ENCODE results near the gene LHFPL2.

LHFPL2 gene

DNA sequence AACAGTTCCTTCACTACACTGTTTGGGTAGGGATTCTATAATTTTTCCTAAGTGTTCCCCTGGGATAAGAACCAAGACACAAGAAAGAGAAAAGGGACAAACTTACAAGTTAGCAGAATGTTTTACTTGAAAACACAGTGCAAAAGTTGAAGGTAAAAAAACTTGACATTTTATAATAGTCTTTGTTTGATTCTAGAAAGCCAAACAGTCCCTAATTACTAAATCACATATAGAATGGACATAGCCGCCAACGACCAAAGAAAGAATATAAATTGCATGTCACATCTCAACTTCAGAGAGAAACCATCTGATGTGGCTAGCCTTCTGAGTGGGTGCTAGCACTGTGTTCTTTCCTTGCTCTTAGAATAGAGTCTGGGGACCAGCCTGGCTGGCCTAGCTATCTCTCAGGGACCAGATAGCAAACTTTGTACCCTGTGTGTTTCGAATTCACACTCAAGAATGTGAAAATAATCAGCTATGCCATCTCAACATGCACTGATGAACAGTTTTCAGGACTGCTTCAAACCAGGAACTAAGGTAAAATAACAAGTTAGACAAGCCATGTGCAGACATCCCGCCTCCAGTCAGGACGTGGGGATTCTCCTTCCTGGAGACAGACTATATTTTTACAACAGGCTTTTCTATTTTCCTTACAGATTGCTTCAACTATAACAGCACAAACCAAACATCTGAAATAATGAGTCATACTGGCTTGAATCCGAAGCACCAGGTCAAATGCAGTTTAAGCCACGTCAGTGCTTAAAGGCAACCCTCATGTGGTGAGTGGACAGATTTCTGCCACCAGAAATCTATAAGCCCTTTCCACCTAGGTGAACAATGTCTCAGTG, 53.7 kb downstream of the LHFPL2 start:
- no peak for DNase-seq (ENCODE audit: low spot score)

DNA sequence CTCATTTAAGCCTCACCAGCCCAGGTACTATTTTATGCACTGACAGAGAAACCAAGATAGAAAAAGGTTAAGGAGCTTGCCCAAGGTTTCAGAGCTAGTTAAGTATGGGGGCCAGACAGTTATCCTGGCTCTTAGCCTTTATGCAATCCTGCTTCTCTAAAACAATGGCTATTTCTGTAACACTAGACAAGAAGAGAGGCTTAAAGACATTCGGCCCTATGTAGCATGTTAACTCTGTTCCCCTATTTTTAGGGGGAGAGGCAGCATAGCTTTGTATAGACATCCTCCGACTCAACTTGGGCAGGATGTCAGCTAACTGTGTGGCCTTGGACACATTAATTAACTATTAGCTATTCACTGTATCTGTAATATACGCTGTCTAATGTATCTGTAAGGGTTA, 54.6 kb downstream of the LHFPL2 start:
- DNase-seq (ENCODE audit: low spot score) = no peak

DNA sequence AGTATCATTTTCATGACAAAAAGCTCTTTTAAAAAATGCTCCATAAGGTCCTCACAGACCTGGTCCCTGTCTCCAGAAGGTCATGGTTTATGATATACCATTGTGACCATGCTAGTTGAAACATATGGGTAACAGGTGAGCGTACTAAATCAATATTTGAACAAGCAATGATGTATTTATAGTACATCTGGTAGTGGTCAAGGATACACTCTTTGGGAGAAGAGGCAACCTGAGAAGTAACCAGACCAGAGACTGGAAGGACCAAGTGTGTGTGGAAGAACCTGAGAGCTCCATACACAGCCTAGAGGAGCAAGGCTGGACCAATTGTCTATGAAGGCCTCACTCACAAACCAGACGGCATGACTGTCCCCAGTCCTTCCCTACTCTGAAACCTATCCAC, 55.1 kb downstream of the LHFPL2 start:
- no peak for DNase-seq (ENCODE audit: low spot score)

- DNase-seq (ENCODE audit: low spot score) = no peak
Measured at GRCh38 chr5:78592735-78593386, 55.7 kb downstream of the LHFPL2 start.

GRCh38 chr5:78591972-78592700, 56.4 kb downstream of the LHFPL2 start:
- no peak for DNase-seq (ENCODE audit: low spot score)

DNA sequence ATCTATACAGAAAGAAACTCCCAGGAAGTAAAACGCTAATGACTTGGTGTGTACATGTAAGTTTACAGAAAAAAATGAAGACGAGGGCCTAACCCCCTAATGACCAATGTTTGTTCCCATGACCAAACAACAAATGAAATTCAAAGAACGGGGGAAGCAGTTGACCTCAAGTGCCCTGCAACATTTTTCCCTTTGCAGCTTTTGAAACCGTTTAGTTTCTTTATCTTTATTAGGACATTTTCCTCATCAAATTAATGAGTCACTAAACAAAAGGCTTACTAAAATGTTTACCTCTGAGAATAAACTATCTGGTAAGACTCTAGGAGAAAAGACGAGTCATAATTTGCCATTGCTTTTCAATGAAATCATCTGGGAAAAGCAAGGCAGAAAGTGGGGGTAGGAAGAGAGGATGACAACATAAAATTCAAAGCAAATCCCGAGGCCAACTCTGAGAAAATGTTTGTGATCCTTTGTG, 57.4 kb downstream of the LHFPL2 start:
- DNase-seq (ENCODE audit: low spot score) = no peak

- DNase-seq (ENCODE audit: low spot score) = no peak
Measured at GRCh38 chr5:78589923-78590322, 58.6 kb downstream of the LHFPL2 start.

DNA sequence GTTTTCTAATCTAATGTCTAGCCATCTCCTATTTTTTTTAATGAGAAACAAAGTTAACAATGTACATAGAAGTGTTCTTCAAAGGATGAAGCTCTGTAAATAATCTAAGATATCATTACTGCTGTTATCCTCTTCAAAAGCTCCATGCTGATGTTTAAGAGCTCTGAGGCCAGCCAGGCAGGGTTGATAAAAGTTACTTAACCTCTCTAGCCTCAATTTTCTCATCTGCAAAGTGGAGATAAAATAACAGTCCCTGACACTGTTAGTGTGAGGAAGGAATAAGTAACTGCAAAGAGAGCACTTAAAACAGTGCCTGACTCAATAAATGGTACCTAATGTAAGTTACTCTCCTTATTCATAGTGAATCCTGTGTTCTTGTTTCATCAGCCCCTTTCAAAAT, 60.1 kb downstream of the LHFPL2 start:
- DNase-seq (ENCODE audit: low spot score) = no peak

GRCh38 chr5:78587775-78588291, 60.7 kb downstream of the LHFPL2 start:
- no peak for DNase-seq (ENCODE audit: low spot score)

- no peak for DNase-seq (ENCODE audit: low spot score)
Measured at GRCh38 chr5:78587081-78587774, 61.3 kb downstream of the LHFPL2 start.

DNA sequence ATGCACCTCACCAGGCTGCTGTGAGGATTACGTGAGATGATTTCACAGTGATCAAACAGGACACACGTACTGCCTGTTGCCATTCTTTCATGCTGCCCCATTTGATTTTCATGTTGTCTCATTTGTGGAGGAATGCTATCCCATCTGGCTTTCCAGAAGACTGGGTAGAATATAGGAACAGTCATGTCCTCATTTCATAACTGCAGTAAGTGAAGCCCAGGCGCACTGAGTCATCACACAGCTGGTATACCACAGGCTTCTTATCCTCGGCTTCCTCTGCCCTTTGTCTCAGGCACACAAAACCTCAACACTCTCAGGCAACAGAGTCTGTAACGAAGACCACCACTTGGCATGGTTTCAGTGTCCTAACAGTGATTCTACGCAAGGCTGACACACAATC, 62.3 kb downstream of the LHFPL2 start:
- DNase-seq (ENCODE audit: low spot score) = no peak

GRCh38 chr5:78578015-78578414, 70.6 kb downstream of the LHFPL2 start:
- DNase-seq (ENCODE audit: low spot score) = no peak

DNA sequence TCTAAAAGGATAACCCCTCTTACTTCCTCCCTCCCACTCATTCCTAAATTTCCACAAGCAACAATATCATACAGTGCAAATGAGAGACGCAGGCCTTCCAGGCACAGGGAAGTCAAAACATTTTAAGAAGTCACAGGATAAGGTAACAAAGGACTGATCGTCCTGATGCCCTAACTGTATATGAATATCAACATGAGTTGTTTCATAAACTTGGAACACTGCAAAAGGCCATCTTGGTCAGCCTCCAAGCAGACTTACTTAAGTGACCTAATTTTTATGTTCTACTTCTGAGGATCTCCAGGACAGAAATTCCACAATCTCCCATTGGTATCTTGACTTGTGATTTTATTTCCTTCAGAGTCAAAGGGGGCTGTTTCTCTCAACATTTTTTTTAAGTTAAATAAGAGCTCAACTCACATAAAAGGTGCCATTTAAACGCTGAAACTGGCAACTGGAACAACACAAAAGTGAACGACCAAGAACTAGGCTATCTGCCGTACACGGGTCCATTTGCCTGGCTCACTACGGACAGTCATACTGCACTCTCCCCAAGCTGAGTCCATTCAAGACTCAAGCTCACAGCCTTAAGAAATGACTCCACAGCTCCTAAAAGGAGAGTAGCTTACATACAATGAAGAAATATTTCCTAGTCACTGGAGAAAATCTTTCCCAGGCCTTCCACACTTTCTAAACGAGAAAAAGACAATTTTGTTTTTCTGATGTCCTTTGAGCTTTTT, 71.3 kb downstream of the LHFPL2 start:
- no peak for DNase-seq (ENCODE audit: low spot score)

GRCh38 chr5:78576376-78576775, 72.2 kb downstream of the LHFPL2 start:
- DNase-seq (ENCODE audit: low spot score) = no peak

- no peak for DNase-seq (ENCODE audit: low spot score)
Measured at GRCh38 chr5:78574731-78575161, 73.8 kb downstream of the LHFPL2 start.

GRCh38 chr5:78574131-78574673, 74.4 kb downstream of the LHFPL2 start:
- no peak for DNase-seq (ENCODE audit: low spot score)

GRCh38 chr5:78573318-78573717, 75.3 kb downstream of the LHFPL2 start:
- no peak for DNase-seq (ENCODE audit: low spot score)

DNA sequence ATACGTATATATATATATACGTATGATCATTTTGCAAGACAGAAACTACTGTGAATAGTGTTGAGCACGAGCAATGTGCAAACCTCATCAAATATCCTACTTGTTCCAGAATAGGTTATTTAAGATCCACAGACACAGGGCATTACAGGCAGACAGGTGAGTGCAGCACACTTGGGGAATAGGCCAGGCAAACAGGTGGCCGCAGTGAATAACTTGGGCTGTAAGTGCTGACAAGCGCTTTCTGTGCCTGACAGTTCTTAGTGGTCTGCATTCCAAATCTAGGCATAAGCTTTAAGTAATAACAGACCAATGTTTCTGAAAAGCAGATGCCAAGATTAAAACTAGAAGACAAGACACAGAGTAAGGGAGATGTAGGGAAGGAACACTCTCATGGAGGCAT, 77.9 kb downstream of the LHFPL2 start:
- no peak for DNase-seq (ENCODE audit: low spot score)

DNA sequence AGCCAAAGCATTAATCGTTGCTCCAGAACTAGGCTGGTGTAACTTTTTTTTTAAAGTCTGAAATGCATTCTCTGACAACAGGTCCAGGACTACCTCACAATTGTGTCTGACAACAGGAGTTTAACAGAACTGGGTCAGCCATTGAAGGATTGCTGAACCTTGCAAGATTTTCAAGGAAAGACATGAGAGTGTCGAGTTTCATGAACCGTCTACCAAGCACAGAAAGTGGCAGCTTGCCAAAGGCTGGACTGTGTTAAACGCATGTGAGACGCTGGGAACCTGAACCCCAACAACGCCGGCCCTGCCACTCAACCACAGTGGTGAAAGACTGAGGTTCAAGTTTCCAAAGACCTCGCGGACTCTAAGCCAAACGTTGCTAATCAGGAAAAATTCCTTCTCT, 79.1 kb downstream of the LHFPL2 start:
- DNase-seq (ENCODE audit: low spot score) = no peak

- DNase-seq (ENCODE audit: low spot score) = no peak
Measured at GRCh38 chr5:78568676-78569075, 79.9 kb downstream of the LHFPL2 start.

GRCh38 chr5:78568212-78568611, 80.4 kb downstream of the LHFPL2 start:
- no peak for DNase-seq (ENCODE audit: low spot score)
